ENCODE data around the gene CBL.

DNA sequence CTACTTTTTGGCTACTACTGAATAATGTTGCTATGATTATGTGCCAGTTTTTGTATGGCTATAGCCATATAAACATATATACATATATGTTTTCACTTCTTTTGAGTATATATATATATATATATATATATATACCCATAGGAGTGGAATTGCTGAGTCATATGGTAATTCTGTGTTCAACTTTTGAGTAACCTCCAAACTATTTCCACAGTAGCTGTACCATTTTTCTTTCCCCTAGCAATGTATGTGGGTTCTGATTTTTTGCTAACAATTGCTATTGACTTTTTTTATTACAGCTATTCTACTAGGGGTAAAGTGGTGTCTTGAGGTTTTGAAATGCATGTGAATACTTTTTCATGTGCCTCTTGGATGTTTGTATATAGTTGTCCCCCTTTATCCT, 30.4 kb downstream of the CBL start:
- TF ChIP-seq, protein P1, sequence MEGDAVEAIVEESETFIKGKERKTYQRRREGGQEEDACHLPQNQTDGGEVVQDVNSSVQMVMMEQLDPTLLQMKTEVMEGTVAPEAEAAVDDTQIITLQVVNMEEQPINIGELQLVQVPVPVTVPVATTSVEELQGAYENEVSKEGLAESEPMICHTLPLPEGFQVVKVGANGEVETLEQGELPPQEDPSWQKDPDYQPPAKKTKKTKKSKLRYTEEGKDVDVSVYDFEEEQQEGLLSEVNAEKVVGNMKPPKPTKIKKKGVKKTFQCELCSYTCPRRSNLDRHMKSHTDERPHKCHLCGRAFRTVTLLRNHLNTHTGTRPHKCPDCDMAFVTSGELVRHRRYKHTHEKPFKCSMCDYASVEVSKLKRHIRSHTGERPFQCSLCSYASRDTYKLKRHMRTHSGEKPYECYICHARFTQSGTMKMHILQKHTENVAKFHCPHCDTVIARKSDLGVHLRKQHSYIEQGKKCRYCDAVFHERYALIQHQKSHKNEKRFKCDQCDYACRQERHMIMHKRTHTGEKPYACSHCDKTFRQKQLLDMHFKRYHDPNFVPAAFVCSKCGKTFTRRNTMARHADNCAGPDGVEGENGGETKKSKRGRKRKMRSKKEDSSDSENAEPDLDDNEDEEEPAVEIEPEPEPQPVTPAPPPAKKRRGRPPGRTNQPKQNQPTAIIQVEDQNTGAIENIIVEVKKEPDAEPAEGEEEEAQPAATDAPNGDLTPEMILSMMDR (conservative IDR thresholded peaks at IDR 0.05) = no peak
- TF ChIP-seq ZFX (IDR thresholded peaks at IDR 0.05) = no peak
